GM12875 (cell line): Measurements from ENCODE around the gene SNX32.

Source experiments
- H3K4me3 ChIP-seq: one replicate; pipeline ENCODE4 v1.5.1; 2011; ENCODE audit warnings: low read depth, low read length, control low read depth
- TF ChIP-seq, protein P1 (sequence below): IDR thresholded peaks from 2 replicates; pipeline ENCODE4 v1.5.1; 2011; ENCODE audit warnings: low read depth, mild to moderate bottlenecking, control low read depth, inconsistent platforms, low read length, moderate library complexity, borderline replicate concordance; ENCODE audit not compliant: insufficient read depth

The SNX32 gene

GRCh38 chr11:65793144-65793581 is 40.6 kb upstream of the SNX32 start:
- TF ChIP-seq, protein P1, sequence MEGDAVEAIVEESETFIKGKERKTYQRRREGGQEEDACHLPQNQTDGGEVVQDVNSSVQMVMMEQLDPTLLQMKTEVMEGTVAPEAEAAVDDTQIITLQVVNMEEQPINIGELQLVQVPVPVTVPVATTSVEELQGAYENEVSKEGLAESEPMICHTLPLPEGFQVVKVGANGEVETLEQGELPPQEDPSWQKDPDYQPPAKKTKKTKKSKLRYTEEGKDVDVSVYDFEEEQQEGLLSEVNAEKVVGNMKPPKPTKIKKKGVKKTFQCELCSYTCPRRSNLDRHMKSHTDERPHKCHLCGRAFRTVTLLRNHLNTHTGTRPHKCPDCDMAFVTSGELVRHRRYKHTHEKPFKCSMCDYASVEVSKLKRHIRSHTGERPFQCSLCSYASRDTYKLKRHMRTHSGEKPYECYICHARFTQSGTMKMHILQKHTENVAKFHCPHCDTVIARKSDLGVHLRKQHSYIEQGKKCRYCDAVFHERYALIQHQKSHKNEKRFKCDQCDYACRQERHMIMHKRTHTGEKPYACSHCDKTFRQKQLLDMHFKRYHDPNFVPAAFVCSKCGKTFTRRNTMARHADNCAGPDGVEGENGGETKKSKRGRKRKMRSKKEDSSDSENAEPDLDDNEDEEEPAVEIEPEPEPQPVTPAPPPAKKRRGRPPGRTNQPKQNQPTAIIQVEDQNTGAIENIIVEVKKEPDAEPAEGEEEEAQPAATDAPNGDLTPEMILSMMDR, result no peak
- no peak overlapping the region for H3K4me3 ChIP-seq

DNA sequence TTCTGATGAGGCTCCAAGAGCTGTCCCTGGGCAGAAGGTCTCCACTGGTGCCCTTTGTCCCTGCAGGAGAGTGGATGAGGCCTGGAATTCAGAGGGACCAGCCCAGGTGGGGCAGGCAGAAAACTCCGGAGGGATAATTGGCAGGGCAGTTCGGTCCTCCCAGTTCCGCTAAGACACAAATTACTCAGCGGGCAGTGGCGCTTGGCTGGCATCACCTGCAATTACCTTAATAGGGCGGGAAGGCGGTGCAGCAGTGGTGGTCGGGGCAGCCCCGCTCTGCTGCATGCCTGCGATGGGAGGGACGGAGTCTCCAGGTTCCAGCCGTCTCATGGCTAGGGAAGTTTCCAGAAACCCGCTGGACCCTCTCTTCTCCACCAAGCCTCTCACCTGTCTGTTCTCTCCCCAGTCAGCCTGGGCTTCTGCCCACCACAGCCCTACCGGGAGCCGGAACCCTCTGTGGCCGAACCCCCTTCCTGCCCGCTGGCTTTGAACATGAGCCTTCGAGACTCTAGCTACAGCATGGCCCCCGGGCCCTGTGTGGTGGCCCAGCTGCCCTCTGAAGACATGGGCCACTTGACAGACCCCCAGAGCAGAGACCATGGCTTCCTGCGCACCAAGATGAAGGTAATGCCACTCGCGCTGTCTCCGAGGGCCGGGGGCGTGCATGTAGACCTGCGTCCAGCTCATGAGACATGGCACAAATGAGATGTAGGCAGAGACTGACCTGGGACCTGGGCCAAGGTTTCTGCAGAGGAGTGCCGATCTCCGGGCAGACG is 40.0 kb upstream of the SNX32 start:
- TF ChIP-seq, protein P1, result no peak

DNA sequence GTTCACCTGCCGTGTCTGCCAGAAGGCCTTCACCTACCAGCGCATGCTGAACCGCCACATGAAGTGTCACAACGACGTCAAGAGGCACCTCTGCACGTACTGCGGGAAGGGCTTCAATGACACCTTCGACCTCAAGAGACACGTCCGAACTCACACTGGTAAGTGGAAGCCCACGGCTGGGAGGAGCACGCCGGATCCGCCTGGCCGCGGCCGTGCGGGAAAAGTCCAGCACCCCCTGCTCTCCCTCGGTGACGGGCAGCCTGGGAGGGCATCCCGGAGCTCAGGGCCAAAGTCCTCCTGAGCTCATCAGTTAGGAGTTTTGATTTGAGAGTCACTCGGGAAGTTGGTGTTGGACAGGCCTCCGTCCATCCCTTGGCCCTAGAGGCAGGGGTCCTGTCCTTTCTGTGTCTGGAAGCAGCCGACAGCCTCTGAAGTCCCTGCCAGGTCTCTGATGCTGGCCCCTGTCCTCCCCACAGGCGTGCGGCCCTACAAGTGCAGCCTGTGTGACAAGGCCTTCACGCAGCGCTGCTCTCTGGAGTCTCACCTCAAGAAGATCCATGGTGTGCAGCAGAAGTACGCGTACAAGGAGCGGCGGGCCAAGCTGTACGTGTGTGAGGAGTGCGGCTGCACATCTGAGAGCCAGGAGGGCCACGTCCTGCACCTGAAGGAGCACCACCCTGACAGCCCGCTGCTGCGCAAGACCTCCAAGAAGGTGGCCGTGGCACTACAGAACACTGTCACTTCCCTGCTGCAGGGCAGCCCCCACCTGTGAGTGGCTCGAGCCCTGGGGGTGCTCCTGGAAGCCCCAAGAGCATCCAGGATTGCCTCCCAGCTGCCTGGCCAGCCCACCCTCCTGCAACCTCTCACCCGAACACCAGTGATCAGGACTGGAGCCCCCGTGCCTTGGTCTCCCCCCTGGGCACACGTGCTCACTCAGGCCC is 38.9 kb upstream of the SNX32 start:
- TF ChIP-seq, protein P1, result no peak
- no peak overlapping the region for H3K4me3 ChIP-seq

More for the DNA sequence above, 40.0 kb upstream of the SNX32 start:
- H3K4me3 ChIP-seq, result no peak overlapping the region

DNA sequence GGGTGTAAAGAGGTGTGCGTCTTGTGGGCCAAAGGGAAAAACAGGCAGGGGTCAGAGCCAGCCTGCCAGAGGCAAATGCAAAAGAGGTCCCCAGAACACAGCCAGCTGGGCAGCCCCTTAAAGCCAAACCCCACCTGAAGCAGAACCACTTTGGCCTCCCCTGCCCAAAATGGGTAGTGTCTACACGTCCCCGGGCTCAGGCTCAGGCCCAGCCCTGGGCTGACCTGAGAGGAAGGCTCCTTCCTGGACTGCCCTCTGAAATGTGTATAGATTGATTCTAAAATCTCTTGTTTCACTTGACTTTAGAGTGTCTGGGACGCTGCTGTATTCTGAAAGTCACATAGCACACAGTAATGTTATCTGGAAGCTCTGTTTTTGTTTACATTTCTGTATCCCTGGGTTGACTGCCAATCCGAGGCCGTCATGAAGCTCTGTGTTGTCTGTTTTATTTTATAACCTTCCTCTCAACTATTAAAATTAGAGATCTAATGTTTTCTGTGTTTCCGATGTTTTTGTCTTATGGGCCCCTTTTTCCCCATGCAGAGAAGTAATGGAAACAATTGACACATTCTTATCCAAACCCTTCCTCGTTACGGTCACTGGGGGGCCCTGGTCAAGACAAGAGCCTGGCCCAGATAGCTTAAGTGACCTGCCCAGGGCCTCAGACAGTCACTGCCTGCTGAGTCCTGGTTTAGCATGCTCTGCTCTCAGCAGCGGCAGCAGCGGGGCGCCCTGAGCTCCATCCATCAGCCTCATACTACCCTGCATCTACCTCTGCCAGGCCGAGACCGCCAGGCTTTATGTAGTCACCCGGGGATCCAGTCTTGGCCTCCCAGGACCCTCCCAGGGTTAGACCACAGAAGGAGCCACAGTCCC is 36.8 kb upstream of the SNX32 start:
- TF ChIP-seq, protein P1, result no peak
- no peak overlapping the region for H3K4me3 ChIP-seq

DNA sequence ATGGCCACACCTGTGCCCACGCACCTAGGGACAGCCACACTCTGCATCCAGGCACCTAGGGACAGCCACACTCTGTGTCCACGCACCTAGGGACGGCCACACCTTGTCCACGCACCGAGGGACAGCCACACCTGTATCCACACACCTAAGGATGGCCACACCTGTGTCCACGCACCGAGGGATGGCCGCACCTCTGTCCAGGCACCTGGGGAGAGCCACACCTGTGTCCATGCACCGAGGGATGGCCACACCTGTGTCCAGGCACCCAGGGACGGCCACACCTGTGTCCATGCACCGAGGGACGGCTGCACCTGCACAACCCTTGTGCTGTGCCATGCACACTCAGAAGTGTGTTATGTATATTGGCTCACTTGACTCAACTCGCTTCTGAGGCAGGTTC is 36.1 kb upstream of the SNX32 start:
- TF ChIP-seq, protein P1, result no peak
- H3K4me3 ChIP-seq, result no peak overlapping the region

- H3K4me3 ChIP-seq, result no peak overlapping the region
- TF ChIP-seq, protein P1, result no peak
These were observed 34.9 kb upstream of the SNX32 start for GRCh38 chr11:65798882-65799281.
